Bronchial epithelial cell (primary cell): ENCODE data around the gene TM4SF4. TPM values are rescaled to one million over a fixed set of nuclear protein-coding genes. Genes with fewer than 3 reads are reported as not detected.
A peak's percentile ranks its signal among the peaks of the same experiment; 100 is the strongest.

Source experiments
- DNase-seq: peaks from one replicate; pipeline ENCODE4 v3.0.0-alpha.2; 2010; ENCODE audit warnings: low read depth
- FAIRE-seq: peaks from 2 replicates; lab custom pipeline; 2011; peaks lifted over from hg19 to GRCh38; lab: Jason Lieb, UNC
- H3K27me3 ChIP-seq: 2 replicates; pipeline ENCODE4 v1.5.1; 2011; ENCODE audit warnings: low read length; ENCODE audit not compliant: control insufficient read depth, insufficient read depth
- H3K36me3 ChIP-seq: 2 replicates; pipeline ENCODE4 v1.5.1; 2011; ENCODE audit warnings: low read length; ENCODE audit not compliant: control insufficient read depth, insufficient read depth
- H3K4me3 ChIP-seq: 2 replicates; pipeline ENCODE4 v1.5.1; 2011; ENCODE audit warnings: mild to moderate bottlenecking, low read depth, low read length, control low read depth
- CTCF ChIP-seq: IDR thresholded peaks from 2 replicates; pipeline ENCODE4 v1.5.1; 2011; ENCODE audit warnings: mild to moderate bottlenecking, moderate library complexity, low read length, control low read depth, inconsistent platforms; ENCODE audit not compliant: insufficient read depth, severe bottlenecking
- total RNA-seq: library from RNA; depleted of rRNA; stranded (reverse); fragments of >200 nt; gene quantifications from 2 replicates; pipeline ENCODE4 v1.2.1, GENCODE V29; 2014

TM4SF4 gene
- total RNA-seq, 1 donor from 2014 or later = not detected

- FAIRE-seq (peak; percentile 32), DNase-seq (peak; percentile 88)
- H3K27me3 ChIP-seq = peaks cover 2% of the 10 kb centered on the region
Measured at GRCh38 chr3:149494759-149495580, 20.5 kb downstream of the TM4SF4 start.

GRCh38 chr3:149495581-149496125 lies 21.2 kb downstream of the TM4SF4 start:
- Histone ChIP-seq H3K4me3 (no peak overlapping the region), H3K36me3 (no peaks in the 10 kb centered on the region), H3K27me3 (peaks cover 2% of the 10 kb centered on the region)
- FAIRE-seq = peak; percentile 23
- TF ChIP-seq CTCF = no peak
- DNase-seq = no peak

More at GRCh38 chr3:149494759-149495580, 20.5 kb downstream of the TM4SF4 start:
- H3K4me3 ChIP-seq = no peak overlapping the region
- H3K36me3 ChIP-seq = no peaks in the 10 kb centered on the region
- TF ChIP-seq CTCF = no peak

GRCh38 chr3:149496891-149497290 lies 22.4 kb downstream of the TM4SF4 start:
- no peak overlapping the region for H3K4me3 ChIP-seq
- DNase-seq (no peak), FAIRE-seq (no peak)
- TF ChIP-seq CTCF = no peak
- no peaks in the 10 kb centered on the region for H3K27me3 ChIP-seq
- no peaks in the 10 kb centered on the region for H3K36me3 ChIP-seq

GRCh38 chr3:149497966-149498670 lies 23.6 kb downstream of the TM4SF4 start:
- DNase-seq (no peak), FAIRE-seq (no peak)
- Histone ChIP-seq H3K27me3 (no peaks in the 10 kb centered on the region), H3K36me3 (no peaks in the 10 kb centered on the region), H3K4me3 (no peak overlapping the region)
- no peak for TF ChIP-seq CTCF

- DNase-seq = no peak
- H3K4me3 ChIP-seq = no peak overlapping the region
- H3K36me3 ChIP-seq = no peaks in the 10 kb centered on the region
- TF ChIP-seq CTCF = no peak
- FAIRE-seq = peak; percentile 13
- no peaks in the 10 kb centered on the region for H3K27me3 ChIP-seq
Measured at GRCh38 chr3:149501524-149501923, 27.0 kb downstream of the TM4SF4 start.
